Measurements from ENCODE around the gene NLK. TPM values are rescaled to one million over a fixed set of nuclear protein-coding genes. Genes with fewer than 3 reads are reported as not detected.

Gene NLK
- total and polyA plus RNA-seq, 2 donors (not counting 1 experiment from before 2014, with no cell fraction given) = 12.7 to 24.8 TPM

GRCh38 chr17:28159004-28159403 is 116.5 kb downstream of the NLK start:
- no peak for ATAC-seq (ENCODE audit: low read depth)
- no peaks in the 10 kb centered on the region for H3K9me3 ChIP-seq (ENCODE audit: control extremely low read depth in 1 of 3, control insufficient read depth in 2 of 3, insufficient read depth in 1 of 3, low read length in 2 of 3)
- no peaks in the 10 kb centered on the region for H3K36me3 ChIP-seq (replicated peaks in 1 of 2; ENCODE audit: control extremely low read depth in 1 of 2, control insufficient read depth in 1 of 2, extremely low read depth in 1 of 2, insufficient read depth in 2 of 2, low read length in 1 of 2)
- H3K27me3 ChIP-seq (replicated peaks in 1 of 4; ENCODE audit: control extremely low read depth in 1 of 4, control insufficient read depth in 3 of 4, insufficient read depth in 4 of 4, low read length in 3 of 4) = no peaks in the 10 kb centered on the region
- no peaks in the 10 kb centered on the region for H3K9me3 Mint-ChIP-seq (ENCODE audit: insufficient read depth)
- H3K79me2 ChIP-seq (ENCODE audit: control insufficient read depth, insufficient read depth, low read length) = no peaks in the 10 kb centered on the region
- H3K4me3 Mint-ChIP-seq = no peak overlapping the region
- no peaks in the 10 kb centered on the region for H4K20me1 ChIP-seq (ENCODE audit: control insufficient read depth, insufficient read depth, low read length, poor library complexity, severe bottlenecking)
- no peak for TF ChIP-seq CTCF (IDR thresholded peaks at IDR 0.05)
- no peak for TF ChIP-seq EZH2 (IDR thresholded peaks at IDR 0.05; ENCODE audit: borderline replicate concordance, insufficient read depth, low read depth, low read length, poor library complexity, severe bottlenecking)
- H3K27ac Mint-ChIP-seq = no peak overlapping the region
- no peak for DNase-seq
- no peak overlapping the region for H3K27ac ChIP-seq (ENCODE audit: low read length in 2 of 2)
- no peak overlapping the region for H3K9ac ChIP-seq (ENCODE audit: low read length)
- intact Hi-C loops (cut with micrococcal nuclease) = no loop called here
- ChIA-PET CTCF (no interaction called here), POLR2A (no interaction called here)
- 88% methylated on average over 1 of the region's 1 CpG for WGBS (ENCODE audit: insufficient coverage)
- H3K4me3 ChIP-seq (ENCODE audit: control extremely low read depth in 1 of 5, extremely low read depth in 1 of 5, insufficient read depth in 1 of 5, low read depth in 2 of 5, low read length in 4 of 5) = no peak overlapping the region
- H2AFZ ChIP-seq (ENCODE audit: insufficient read depth, low read depth, low read length, poor library complexity, severe bottlenecking) = no peak overlapping the region
- no peaks in the 10 kb centered on the region for H3K27me3 Mint-ChIP-seq
- H3K4me1 Mint-ChIP-seq = no peaks in the 10 kb centered on the region
- H3K4me2 ChIP-seq (replicated peaks; ENCODE audit: low read depth, low read length, poor library complexity, severe bottlenecking) = no peak overlapping the region
- H3K4me1 ChIP-seq (ENCODE audit: control insufficient read depth in 2 of 2, insufficient read depth in 2 of 2, low read length in 2 of 2) = no peaks in the 10 kb centered on the region

- H3K9me3 ChIP-seq (ENCODE audit: control extremely low read depth in 1 of 3, control insufficient read depth in 2 of 3, insufficient read depth in 1 of 3, low read length in 2 of 3) = no peaks in the 10 kb centered on the region
- ATAC-seq (ENCODE audit: low read depth) (no peak), DNase-seq (no peak)
- no peaks in the 10 kb centered on the region for H3K27me3 ChIP-seq (replicated peaks in 1 of 4; ENCODE audit: control extremely low read depth in 1 of 4, control insufficient read depth in 3 of 4, insufficient read depth in 4 of 4, low read length in 3 of 4)
- intact Hi-C loops (cut with micrococcal nuclease) = no loop called here
- Mint-ChIP-seq H3K27me3 (no peaks in the 10 kb centered on the region), H3K4me3 (no peak overlapping the region), H3K4me1 (no peaks in the 10 kb centered on the region), H3K9me3 (ENCODE audit: insufficient read depth) (no peaks in the 10 kb centered on the region), H3K27ac (no peak overlapping the region)
- ChIA-PET POLR2A (no interaction called here), CTCF (no interaction called here)
- no peak for TF ChIP-seq EZH2 (IDR thresholded peaks at IDR 0.05; ENCODE audit: borderline replicate concordance, insufficient read depth, low read depth, low read length, poor library complexity, severe bottlenecking)
- no peak for TF ChIP-seq CTCF (IDR thresholded peaks at IDR 0.05)
- H3K4me1 ChIP-seq (ENCODE audit: control insufficient read depth in 2 of 2, insufficient read depth in 2 of 2, low read length in 2 of 2) = no peaks in the 10 kb centered on the region
- no peak overlapping the region for H3K4me2 ChIP-seq (replicated peaks; ENCODE audit: low read depth, low read length, poor library complexity, severe bottlenecking)
- no peaks in the 10 kb centered on the region for H4K20me1 ChIP-seq (ENCODE audit: control insufficient read depth, insufficient read depth, low read length, poor library complexity, severe bottlenecking)
- WGBS (ENCODE audit: insufficient coverage) = 100% methylated on average over 2 of the region's 5 CpGs
- no peak overlapping the region for H2AFZ ChIP-seq (ENCODE audit: insufficient read depth, low read depth, low read length, poor library complexity, severe bottlenecking)
- H3K4me3 ChIP-seq (ENCODE audit: control extremely low read depth in 1 of 5, extremely low read depth in 1 of 5, insufficient read depth in 1 of 5, low read depth in 2 of 5, low read length in 4 of 5) = no peak overlapping the region
- H3K36me3 ChIP-seq (replicated peaks in 1 of 2; ENCODE audit: control extremely low read depth in 1 of 2, control insufficient read depth in 1 of 2, extremely low read depth in 1 of 2, insufficient read depth in 2 of 2, low read length in 1 of 2) = no peaks in the 10 kb centered on the region
- no peak overlapping the region for H3K27ac ChIP-seq (ENCODE audit: low read length in 2 of 2)
- H3K79me2 ChIP-seq (ENCODE audit: control insufficient read depth, insufficient read depth, low read length) = no peaks in the 10 kb centered on the region
- no peak overlapping the region for H3K9ac ChIP-seq (ENCODE audit: low read length)
Observed at GRCh38 chr17:28159924-28160323, 117.4 kb downstream of the NLK start.

Measured in B cell (primary cell).